Liver (tissue), 9 donors: ENCODE results near the gene WSCD1. TPM values are rescaled to one million over a fixed set of nuclear protein-coding genes. Genes with fewer than 3 reads are reported as not detected.

Experiments
- DNase-seq: peaks from one replicate; pipeline ENCODE4 v3.0.0-alpha.2; 2017; ENCODE audit warnings: low spot score
- H3K27ac ChIP-seq, 2 donors: one replicate each; pipeline ENCODE4 v1.7.0; 2013; ENCODE audit warnings: inconsistent platforms in 2 of 2, low read length in 2 of 2, control low read depth in 1 of 2, low read depth in 1 of 2, mild to moderate bottlenecking in 1 of 2
- H3K27me3 ChIP-seq, 4 donors: one replicate each; pipeline versions ENCODE4 v1.6.1 to v1.7.0; 2013; ENCODE audit warnings: low read length in 3 of 4, inconsistent platforms in 1 of 4, mild to moderate bottlenecking in 1 of 4, moderate library complexity in 1 of 4; ENCODE audit not compliant: control insufficient read depth in 4 of 4, insufficient read depth in 4 of 4
- H3K36me3 ChIP-seq, 4 donors: one replicate each; pipeline versions ENCODE4 v1.6.1 to v1.7.0; 2013; ENCODE audit warnings: low read length in 3 of 4, mild to moderate bottlenecking in 3 of 4, low read depth in 1 of 4, moderate library complexity in 1 of 4; ENCODE audit not compliant: control insufficient read depth in 4 of 4, insufficient read depth in 3 of 4
- H3K4me1 ChIP-seq, 4 donors: one replicate each; pipeline versions ENCODE4 v1.6.1 to v1.7.0; 2013; ENCODE audit warnings: low read length in 3 of 4, mild to moderate bottlenecking in 3 of 4, moderate library complexity in 1 of 4; ENCODE audit not compliant: control insufficient read depth in 4 of 4, insufficient read depth in 4 of 4
- H3K4me3 ChIP-seq, 3 donors: one replicate each; pipeline versions ENCODE4 v1.6.1 to v1.7.0; 2013; ENCODE audit warnings: low read length in 3 of 3, control low read depth in 1 of 3, low read depth in 1 of 3, mild to moderate bottlenecking in 1 of 3
- H3K9ac ChIP-seq, 2 donors: one replicate each; pipeline ENCODE4 v1.7.0; 2013; ENCODE audit warnings: low read length in 2 of 2, mild to moderate bottlenecking in 2 of 2, moderate library complexity in 2 of 2, control low read depth in 1 of 2, low read depth in 1 of 2
- H3K9me3 ChIP-seq, 4 donors: one replicate each; pipeline versions ENCODE4 v1.6.1 to v1.7.0; 2013; ENCODE audit warnings: low read length in 3 of 4; ENCODE audit not compliant: control insufficient read depth in 4 of 4
- ATF3 ChIP-seq: IDR thresholded peaks from 2 replicates; pipeline ENCODE4 v1.6.1; 2016; ENCODE audit warnings: antibody characterized with exemption
- EGR1 ChIP-seq, 2 donors: IDR thresholded peaks; 2 replicates each; pipeline ENCODE4 v1.6.1; 2016 to 2018; ENCODE audit warnings: antibody characterized with exemption in 2 of 2, low read depth in 2 of 2
- FOXA1 ChIP-seq: IDR thresholded peaks from 2 replicates; pipeline ENCODE4 v1.6.1; 2016; ENCODE audit warnings: antibody characterized with exemption
- FOXA2 ChIP-seq: IDR thresholded peaks from 2 replicates; pipeline ENCODE4 v1.6.1; 2016; ENCODE audit warnings: antibody characterized with exemption
- GABPA ChIP-seq, 2 donors: IDR thresholded peaks in 1 of 2; conservative IDR thresholded peaks in 1 of 2; 2 replicates each; pipeline ENCODE4 v1.6.1; 2016; ENCODE audit warnings: antibody characterized with exemption in 2 of 2, mild to moderate bottlenecking in 1 of 2, moderate library complexity in 1 of 2
- HNF4A ChIP-seq, 2 donors: conservative IDR thresholded peaks; 2 replicates each; pipeline ENCODE4 v1.6.1; 2016; ENCODE audit warnings: antibody characterized with exemption in 2 of 2, mild to moderate bottlenecking in 2 of 2
- HNF4G ChIP-seq: IDR thresholded peaks from 2 replicates; pipeline ENCODE4 v1.6.1; 2016; ENCODE audit warnings: antibody characterized with exemption
- JUND ChIP-seq, 2 donors: IDR thresholded peaks; 2 replicates each; pipeline ENCODE4 v1.6.1; 2016; ENCODE audit warnings: antibody characterized with exemption in 2 of 2
- MAX ChIP-seq: IDR thresholded peaks from 2 replicates; pipeline ENCODE4 v1.6.1; 2016; ENCODE audit warnings: antibody characterized with exemption
- NR2F2 ChIP-seq: IDR thresholded peaks from 2 replicates; pipeline ENCODE4 v1.6.1; 2016; ENCODE audit warnings: antibody characterized with exemption
- RAD21 ChIP-seq, 2 donors: IDR thresholded peaks; 2 replicates each; pipeline ENCODE4 v1.6.1; 2016; ENCODE audit warnings: antibody characterized with exemption in 2 of 2, mild to moderate bottlenecking in 2 of 2
- RXRA ChIP-seq, 2 donors: IDR thresholded peaks; 2 replicates each; pipeline ENCODE4 v1.6.1; 2017 to 2018; ENCODE audit warnings: antibody characterized with exemption in 2 of 2, mild to moderate bottlenecking in 1 of 2
- SP1 ChIP-seq: IDR thresholded peaks from 2 replicates; pipeline ENCODE4 v1.6.1; 2018; ENCODE audit warnings: antibody characterized with exemption, mild to moderate bottlenecking
- TAF1 ChIP-seq: conservative IDR thresholded peaks from 2 replicates; pipeline ENCODE4 v1.6.1; 2016; ENCODE audit warnings: antibody characterized with exemption, mild to moderate bottlenecking
- YY1 ChIP-seq: IDR thresholded peaks from 2 replicates; pipeline ENCODE4 v1.6.1; 2016; ENCODE audit warnings: antibody characterized with exemption, mild to moderate bottlenecking
- WGBS: extraction: QIAGEN DNeasy Blood & Tissue Kit; methylation state at CpG from one replicate; pipeline ENCODE4 v1.1.7; 2013; 5-methylcytosine and 5-hydroxymethylcytosine counted together
- polyA plus RNA-seq, 2 donors: library from polyadenylated mRNA; stranded (reverse) in 1 of 2; unstranded in 1 of 2; fragments of 200-250 nt in 1 of 2; fragments of >200 nt in 1 of 2; fragmentation: Nextera tagmentation in 1 of 2; extraction: Ambion mirVana in 1 of 2; gene quantifications; one replicate each; pipeline versions ENCODE4 v1.2.1 to v1.2.3, GENCODE V29; 2013 to 2015
- total RNA-seq, 2 donors: library from RNA; depleted of rRNA; stranded (reverse); fragments of >200 nt; gene quantifications; one replicate each; pipeline ENCODE4 v1.2.3, GENCODE V29; 2014
- TF ChIP-seq, protein P1 (sequence below): IDR thresholded peaks from 2 replicates; pipeline ENCODE4 v1.6.1; 2016; ENCODE audit warnings: antibody characterized with exemption, mild to moderate bottlenecking
- TF ChIP-seq, protein P2 (sequence below): IDR thresholded peaks from 2 replicates; pipeline ENCODE4 v1.6.1; 2016; ENCODE audit warnings: antibody characterized with exemption
- TF ChIP-seq, protein P3 (sequence below): fragments of 150-350 bp; IDR thresholded peaks from 2 replicates; pipeline ENCODE4 v1.5.1; 2017; ENCODE audit warnings: improper control_type of control experiment, low read depth, low read length; ENCODE audit not compliant: missing input control
- donor health status: healthy.
- donor health status: healthy.
- donor health status: healthy.
- donor health status: healthy.
- donor health status: healthy.

WSCD1 gene
- total and polyA plus RNA-seq, 4 donors = 0.10 to 3.8 (median 1.3) TPM

- Histone ChIP-seq H3K27me3 (peaks cover 0 to 6% (median 0%) of the 10 kb centered on the region in 4 donors), H3K4me3 (no peak overlapping the region), H3K27ac (no peak overlapping the region), H3K9ac (no peak overlapping the region), H3K4me1 (no peaks in the 10 kb centered on the region), H3K9me3 (no peaks in the 10 kb centered on the region), H3K36me3 (no peaks in the 10 kb centered on the region)
- TF ChIP-seq SP1 (no peak), HNF4G (no peak), FOXA2 (no peak), RAD21 (IDR thresholded peaks at IDR 0.05) (no peak), GABPA (IDR thresholded peaks at IDR 0.05 in 1 of 2, conservative IDR thresholded peaks at IDR 0.05 in 1 of 2) (no peak), ATF3 (no peak), MAX (no peak), EGR1 (IDR thresholded peaks at IDR 0.05; ENCODE audit: low read depth in 2 of 2) (no peak), RXRA (IDR thresholded peaks at IDR 0.05) (no peak), HNF4A (conservative IDR thresholded peaks at IDR 0.05) (no peak), YY1 (no peak), NR2F2 (no peak), FOXA1 (no peak), TAF1 (no peak), JUND (IDR thresholded peaks at IDR 0.05) (no peak)
- TF ChIP-seq, protein P1, sequence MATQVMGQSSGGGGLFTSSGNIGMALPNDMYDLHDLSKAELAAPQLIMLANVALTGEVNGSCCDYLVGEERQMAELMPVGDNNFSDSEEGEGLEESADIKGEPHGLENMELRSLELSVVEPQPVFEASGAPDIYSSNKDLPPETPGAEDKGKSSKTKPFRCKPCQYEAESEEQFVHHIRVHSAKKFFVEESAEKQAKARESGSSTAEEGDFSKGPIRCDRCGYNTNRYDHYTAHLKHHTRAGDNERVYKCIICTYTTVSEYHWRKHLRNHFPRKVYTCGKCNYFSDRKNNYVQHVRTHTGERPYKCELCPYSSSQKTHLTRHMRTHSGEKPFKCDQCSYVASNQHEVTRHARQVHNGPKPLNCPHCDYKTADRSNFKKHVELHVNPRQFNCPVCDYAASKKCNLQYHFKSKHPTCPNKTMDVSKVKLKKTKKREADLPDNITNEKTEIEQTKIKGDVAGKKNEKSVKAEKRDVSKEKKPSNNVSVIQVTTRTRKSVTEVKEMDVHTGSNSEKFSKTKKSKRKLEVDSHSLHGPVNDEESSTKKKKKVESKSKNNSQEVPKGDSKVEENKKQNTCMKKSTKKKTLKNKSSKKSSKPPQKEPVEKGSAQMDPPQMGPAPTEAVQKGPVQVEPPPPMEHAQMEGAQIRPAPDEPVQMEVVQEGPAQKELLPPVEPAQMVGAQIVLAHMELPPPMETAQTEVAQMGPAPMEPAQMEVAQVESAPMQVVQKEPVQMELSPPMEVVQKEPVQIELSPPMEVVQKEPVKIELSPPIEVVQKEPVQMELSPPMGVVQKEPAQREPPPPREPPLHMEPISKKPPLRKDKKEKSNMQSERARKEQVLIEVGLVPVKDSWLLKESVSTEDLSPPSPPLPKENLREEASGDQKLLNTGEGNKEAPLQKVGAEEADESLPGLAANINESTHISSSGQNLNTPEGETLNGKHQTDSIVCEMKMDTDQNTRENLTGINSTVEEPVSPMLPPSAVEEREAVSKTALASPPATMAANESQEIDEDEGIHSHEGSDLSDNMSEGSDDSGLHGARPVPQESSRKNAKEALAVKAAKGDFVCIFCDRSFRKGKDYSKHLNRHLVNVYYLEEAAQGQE = no peak
- TF ChIP-seq, protein P2, sequence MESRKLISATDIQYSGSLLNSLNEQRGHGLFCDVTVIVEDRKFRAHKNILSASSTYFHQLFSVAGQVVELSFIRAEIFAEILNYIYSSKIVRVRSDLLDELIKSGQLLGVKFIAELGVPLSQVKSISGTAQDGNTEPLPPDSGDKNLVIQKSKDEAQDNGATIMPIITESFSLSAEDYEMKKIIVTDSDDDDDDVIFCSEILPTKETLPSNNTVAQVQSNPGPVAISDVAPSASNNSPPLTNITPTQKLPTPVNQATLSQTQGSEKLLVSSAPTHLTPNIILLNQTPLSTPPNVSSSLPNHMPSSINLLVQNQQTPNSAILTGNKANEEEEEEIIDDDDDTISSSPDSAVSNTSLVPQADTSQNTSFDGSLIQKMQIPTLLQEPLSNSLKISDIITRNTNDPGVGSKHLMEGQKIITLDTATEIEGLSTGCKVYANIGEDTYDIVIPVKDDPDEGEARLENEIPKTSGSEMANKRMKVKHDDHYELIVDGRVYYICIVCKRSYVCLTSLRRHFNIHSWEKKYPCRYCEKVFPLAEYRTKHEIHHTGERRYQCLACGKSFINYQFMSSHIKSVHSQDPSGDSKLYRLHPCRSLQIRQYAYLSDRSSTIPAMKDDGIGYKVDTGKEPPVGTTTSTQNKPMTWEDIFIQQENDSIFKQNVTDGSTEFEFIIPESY = no peak
- TF ChIP-seq, protein P3, sequence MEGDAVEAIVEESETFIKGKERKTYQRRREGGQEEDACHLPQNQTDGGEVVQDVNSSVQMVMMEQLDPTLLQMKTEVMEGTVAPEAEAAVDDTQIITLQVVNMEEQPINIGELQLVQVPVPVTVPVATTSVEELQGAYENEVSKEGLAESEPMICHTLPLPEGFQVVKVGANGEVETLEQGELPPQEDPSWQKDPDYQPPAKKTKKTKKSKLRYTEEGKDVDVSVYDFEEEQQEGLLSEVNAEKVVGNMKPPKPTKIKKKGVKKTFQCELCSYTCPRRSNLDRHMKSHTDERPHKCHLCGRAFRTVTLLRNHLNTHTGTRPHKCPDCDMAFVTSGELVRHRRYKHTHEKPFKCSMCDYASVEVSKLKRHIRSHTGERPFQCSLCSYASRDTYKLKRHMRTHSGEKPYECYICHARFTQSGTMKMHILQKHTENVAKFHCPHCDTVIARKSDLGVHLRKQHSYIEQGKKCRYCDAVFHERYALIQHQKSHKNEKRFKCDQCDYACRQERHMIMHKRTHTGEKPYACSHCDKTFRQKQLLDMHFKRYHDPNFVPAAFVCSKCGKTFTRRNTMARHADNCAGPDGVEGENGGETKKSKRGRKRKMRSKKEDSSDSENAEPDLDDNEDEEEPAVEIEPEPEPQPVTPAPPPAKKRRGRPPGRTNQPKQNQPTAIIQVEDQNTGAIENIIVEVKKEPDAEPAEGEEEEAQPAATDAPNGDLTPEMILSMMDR = no peak
- DNase-seq = no peak
- WGBS = 73% methylated on average over 9 of the region's 9 CpGs
These were observed 92.7 kb downstream of the WSCD1 start for GRCh38 chr17:6162892-6163291.
